Dermis microvascular lymphatic vessel endothelial cell (primary cell): ENCODE data around the gene PCYOX1L. TPM values are rescaled to one million over a fixed set of nuclear protein-coding genes. Genes with fewer than 3 reads are reported as not detected.

ENCODE experiments used
- DNase-seq, 2 donors: peaks; one replicate each; pipeline versions ENCODE4 v3.0.0 to v3.0.0-alpha.2; 2010; ENCODE audit warnings: low read depth in 2 of 2
- total RNA-seq: library from RNA; depleted of rRNA; stranded (reverse); fragments of >200 nt; gene quantifications from 2 replicates; pipeline ENCODE4 v1.2.1, GENCODE V29; 2014

Gene PCYOX1L
- total RNA-seq, 1 donor from 2014 or later: 11.4 TPM

- peak in 1 of 2 donors; percentile 71 for DNase-seq
Measured at GRCh38 chr5:149367249-149367971, 9.6 kb downstream of the PCYOX1L start.

GRCh38 chr5:149367972-149368645 lies 10.3 kb downstream of the PCYOX1L start:
- no peak for DNase-seq

- DNase-seq: no peak
Measured at GRCh38 chr5:149370878-149371277, 13.0 kb downstream of the PCYOX1L start.

GRCh38 chr5:149371296-149371962 lies 13.6 kb downstream of the PCYOX1L start:
- DNase-seq: peak; percentile 39 to 73

GRCh38 chr5:149372076-149372795 lies 14.4 kb downstream of the PCYOX1L start:
- no peak for DNase-seq

- no peak for DNase-seq
Measured at GRCh38 chr5:149372932-149373331, 15.1 kb downstream of the PCYOX1L start.

- DNase-seq: no peak
Measured at GRCh38 chr5:149374303-149374702, 16.5 kb downstream of the PCYOX1L start.

GRCh38 chr5:149374801-149375200 lies 17.0 kb downstream of the PCYOX1L start:
- DNase-seq: no peak

GRCh38 chr5:149375434-149375833 lies 17.6 kb downstream of the PCYOX1L start:
- DNase-seq: no peak

- DNase-seq: no peak
Measured at GRCh38 chr5:149376104-149376503, 18.3 kb downstream of the PCYOX1L start.

- no peak for DNase-seq
Measured at GRCh38 chr5:149376711-149377447, 19.0 kb downstream of the PCYOX1L start.

GRCh38 chr5:149378241-149378820 lies 20.5 kb downstream of the PCYOX1L start:
- no peak for DNase-seq

GRCh38 chr5:149379177-149379761 lies 21.4 kb downstream of the PCYOX1L start, which contains the start of gene IL17B:
IL17B (minus strand) TSS chr5:149379292; CDS start chr5:149379225, 67 bp downstream.
- DNase-seq: no peak

GRCh38 chr5:149379818-149380374 lies 22.1 kb downstream of the PCYOX1L start:
- no peak for DNase-seq

GRCh38 chr5:149380466-149381121 lies 22.7 kb downstream of the PCYOX1L start:
- no peak for DNase-seq

- DNase-seq: no peak
Measured at GRCh38 chr5:149381261-149381985, 23.6 kb downstream of the PCYOX1L start.

GRCh38 chr5:149381986-149382338 lies 24.1 kb downstream of the PCYOX1L start:
- peak; percentile 36 to 67 for DNase-seq

- no peak for DNase-seq
Measured at GRCh38 chr5:149382517-149383220, 24.8 kb downstream of the PCYOX1L start.
